MCF 10A (cell line): ENCODE results near the gene GPR78. TPM values are rescaled to one million over a fixed set of nuclear protein-coding genes. Genes with fewer than 3 reads are reported as not detected.

Source experiments
- Bru-seq: library from RNA; stranded (reverse); fragments of 400-500 nt; gene quantifications from one replicate; lab custom pipeline; 2021; lab: Mats Ljungman, UMichigan
- BruChase-seq, 2 experiments: library from RNA; stranded (reverse); fragments of 400-500 nt; gene quantifications; one replicate each; lab custom pipeline; 2021; lab: Mats Ljungman, UMichigan
- BruUV-seq: library from RNA; stranded (reverse); fragments of 400-500 nt; replicated peaks from 2 replicates; lab custom pipeline; 2021; lab: Mats Ljungman, UMichigan
- CTCF ChIA-PET: fragments of 300-600 bp; sonication (Branson Sonifier 250); formaldehyde crosslinking; extraction: SDS; loops from one replicate; lab custom pipeline; 2021; ENCODE audit warnings: antibody characterized with exemption, inconsistent platforms; lab: Yijun Ruan, JAX
- POLR2A ChIA-PET: fragments of 300-600, 350-650 bp; sonication (Branson Sonifier 250); formaldehyde crosslinking; extraction: SDS; loops from one replicate; lab custom pipeline; 2020; ENCODE audit warnings: antibody characterized with exemption, inconsistent platforms; lab: Yijun Ruan, JAX
- DNase-seq: peaks from one replicate; pipeline ENCODE4 v3.0.0-alpha.2; 2018; ENCODE audit not compliant: unreplicated experiment
- H3K27ac Mint-ChIP-seq: one replicate; pipeline ENCODE4 v1.8.0; 2022; ENCODE audit warnings: mild to moderate bottlenecking, low read depth, mixed read lengths; ENCODE audit not compliant: unreplicated experiment
- H3K27me3 Mint-ChIP-seq: one replicate; pipeline ENCODE4 v1.8.0; 2022; ENCODE audit warnings: mixed read lengths; ENCODE audit not compliant: insufficient read depth, unreplicated experiment
- H3K36me3 Mint-ChIP-seq: one replicate; pipeline ENCODE4 v1.8.0; 2022; ENCODE audit warnings: mild to moderate bottlenecking, moderate library complexity, mixed read lengths; ENCODE audit not compliant: insufficient read depth, unreplicated experiment
- H3K4me1 Mint-ChIP-seq: one replicate; pipeline ENCODE4 v1.8.0; 2022; ENCODE audit warnings: mixed read lengths; ENCODE audit not compliant: insufficient read depth, unreplicated experiment
- H3K4me3 Mint-ChIP-seq: one replicate; pipeline ENCODE4 v1.8.0; 2022; ENCODE audit warnings: mild to moderate bottlenecking, moderate library complexity, mixed read lengths; ENCODE audit not compliant: unreplicated experiment
- H3K9me3 Mint-ChIP-seq: one replicate; pipeline ENCODE4 v1.8.0; 2022; ENCODE audit warnings: mixed read lengths; ENCODE audit not compliant: unreplicated experiment
- CTCF ChIP-seq: fragments of 200-600 bp; IDR thresholded peaks from one replicate; pipeline ENCODE4 v1.8.0; 2022; ENCODE audit warnings: antibody characterized with exemption, mild to moderate bottlenecking; ENCODE audit not compliant: unreplicated experiment
- intact Hi-C: fragments of 100-400 bp; cut with micrococcal nuclease; formaldehyde crosslinking; loops from 2 replicates; pipeline ENCODE4 v1.14.1; 2022
- long read RNA-seq: library from polyadenylated mRNA; stranded (forward); transcript quantifications from one replicate; pipeline ENCODE4 v2.0.0, GENCODE V29; 2022
- total RNA-seq: library from RNA; stranded (reverse); gene quantifications from 2 replicates; pipeline ENCODE4 v1.2.3, GENCODE V29; 2022

The GPR78 gene
- total RNA-seq: not detected in 2 replicates
- Bru-seq, nascent RNA: not detected
- BruChase-seq, experiment 1, labeled RNA remaining after a 6-hour chase: percentile 10 among the genes with signal in this experiment
- not detected for BruChase-seq, experiment 2, labeled RNA remaining after a 2-hour chase
- long read RNA-seq: 0 reads

- CTCF ChIA-PET: no interaction called here
- Mint-ChIP-seq H3K4me3 (no peak within 1 kb of the TSS), H3K36me3 (no peaks in the 10 kb centered on the region), H3K4me1 (no peaks in the 10 kb centered on the region), H3K27me3 (peaks cover 57% of the 10 kb centered on the region), H3K27ac (no peak within 1 kb of the TSS), H3K9me3 (no peaks in the 10 kb centered on the region)
- intact Hi-C loops: no loop called here
- POLR2A ChIA-PET: no interaction called here
- BruUV-seq: no TSS peak
- no peak for DNase-seq
- no peak for TF ChIP-seq CTCF
Measured at GRCh38 chr4:8580321-8581093, at the start of gene GPR78. TSS of gene GPR78 (plus strand) at chr4:8580392. CDS start at chr4:8580983, 591 bp downstream.

GRCh38 chr4:8532245-8532781, 47.9 kb upstream of the GPR78 start:
- H3K4me1 Mint-ChIP-seq: peaks cover 20% of the 10 kb centered on the region
- H3K27me3 Mint-ChIP-seq: no peaks in the 10 kb centered on the region
- CTCF ChIA-PET: no interaction called here
- H3K4me3 Mint-ChIP-seq: no peak overlapping the region
- intact Hi-C loops: no loop called here
- peak overlapping the region; percentile 63 for H3K27ac Mint-ChIP-seq
- no TSS peak for BruUV-seq
- no peak for TF ChIP-seq CTCF
- H3K9me3 Mint-ChIP-seq: no peaks in the 10 kb centered on the region
- POLR2A ChIA-PET: no interaction called here
- peaks cover 6% of the 10 kb centered on the region for H3K36me3 Mint-ChIP-seq
- DNase-seq: no peak

- ChIA-PET CTCF (no interaction called here), POLR2A (no interaction called here)
- Mint-ChIP-seq H3K27me3 (no peaks in the 10 kb centered on the region), H3K36me3 (peaks cover 6% of the 10 kb centered on the region), H3K9me3 (no peaks in the 10 kb centered on the region), H3K4me3 (no peak overlapping the region), H3K4me1 (peaks cover 26% of the 10 kb centered on the region), H3K27ac (no peak overlapping the region)
- no peak for TF ChIP-seq CTCF
- DNase-seq: no peak
- no TSS peak for BruUV-seq
- intact Hi-C loops: no loop called here
Measured at GRCh38 chr4:8533274-8533865, 46.8 kb upstream of the GPR78 start.

GRCh38 chr4:8534129-8534528, 46.1 kb upstream of the GPR78 start:
- Mint-ChIP-seq H3K9me3 (no peaks in the 10 kb centered on the region), H3K36me3 (peaks cover 6% of the 10 kb centered on the region), H3K27ac (peak overlapping the region; percentile 47), H3K4me3 (peak overlapping the region; percentile 24), H3K4me1 (peaks cover 33% of the 10 kb centered on the region), H3K27me3 (no peaks in the 10 kb centered on the region)
- intact Hi-C loops: no loop called here
- DNase-seq: peak; percentile 46
- ChIA-PET CTCF (interaction anchor here (0.6 kb wide), 1 partner anchor 43 kb away, joined by 3 read pairs; no protein-coding TSS in a partner anchor), POLR2A (no interaction called here)
- no TSS peak for BruUV-seq
- no peak for TF ChIP-seq CTCF
